Measurements from ENCODE around the gene SLC8A2. TPM values are rescaled to one million over a fixed set of nuclear protein-coding genes. Genes with fewer than 3 reads are reported as not detected.

Gene SLC8A2, protein sequence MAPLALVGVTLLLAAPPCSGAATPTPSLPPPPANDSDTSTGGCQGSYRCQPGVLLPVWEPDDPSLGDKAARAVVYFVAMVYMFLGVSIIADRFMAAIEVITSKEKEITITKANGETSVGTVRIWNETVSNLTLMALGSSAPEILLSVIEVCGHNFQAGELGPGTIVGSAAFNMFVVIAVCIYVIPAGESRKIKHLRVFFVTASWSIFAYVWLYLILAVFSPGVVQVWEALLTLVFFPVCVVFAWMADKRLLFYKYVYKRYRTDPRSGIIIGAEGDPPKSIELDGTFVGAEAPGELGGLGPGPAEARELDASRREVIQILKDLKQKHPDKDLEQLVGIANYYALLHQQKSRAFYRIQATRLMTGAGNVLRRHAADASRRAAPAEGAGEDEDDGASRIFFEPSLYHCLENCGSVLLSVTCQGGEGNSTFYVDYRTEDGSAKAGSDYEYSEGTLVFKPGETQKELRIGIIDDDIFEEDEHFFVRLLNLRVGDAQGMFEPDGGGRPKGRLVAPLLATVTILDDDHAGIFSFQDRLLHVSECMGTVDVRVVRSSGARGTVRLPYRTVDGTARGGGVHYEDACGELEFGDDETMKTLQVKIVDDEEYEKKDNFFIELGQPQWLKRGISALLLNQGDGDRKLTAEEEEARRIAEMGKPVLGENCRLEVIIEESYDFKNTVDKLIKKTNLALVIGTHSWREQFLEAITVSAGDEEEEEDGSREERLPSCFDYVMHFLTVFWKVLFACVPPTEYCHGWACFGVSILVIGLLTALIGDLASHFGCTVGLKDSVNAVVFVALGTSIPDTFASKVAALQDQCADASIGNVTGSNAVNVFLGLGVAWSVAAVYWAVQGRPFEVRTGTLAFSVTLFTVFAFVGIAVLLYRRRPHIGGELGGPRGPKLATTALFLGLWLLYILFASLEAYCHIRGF
- total RNA-seq, result not detected in 2 replicates

DNA sequence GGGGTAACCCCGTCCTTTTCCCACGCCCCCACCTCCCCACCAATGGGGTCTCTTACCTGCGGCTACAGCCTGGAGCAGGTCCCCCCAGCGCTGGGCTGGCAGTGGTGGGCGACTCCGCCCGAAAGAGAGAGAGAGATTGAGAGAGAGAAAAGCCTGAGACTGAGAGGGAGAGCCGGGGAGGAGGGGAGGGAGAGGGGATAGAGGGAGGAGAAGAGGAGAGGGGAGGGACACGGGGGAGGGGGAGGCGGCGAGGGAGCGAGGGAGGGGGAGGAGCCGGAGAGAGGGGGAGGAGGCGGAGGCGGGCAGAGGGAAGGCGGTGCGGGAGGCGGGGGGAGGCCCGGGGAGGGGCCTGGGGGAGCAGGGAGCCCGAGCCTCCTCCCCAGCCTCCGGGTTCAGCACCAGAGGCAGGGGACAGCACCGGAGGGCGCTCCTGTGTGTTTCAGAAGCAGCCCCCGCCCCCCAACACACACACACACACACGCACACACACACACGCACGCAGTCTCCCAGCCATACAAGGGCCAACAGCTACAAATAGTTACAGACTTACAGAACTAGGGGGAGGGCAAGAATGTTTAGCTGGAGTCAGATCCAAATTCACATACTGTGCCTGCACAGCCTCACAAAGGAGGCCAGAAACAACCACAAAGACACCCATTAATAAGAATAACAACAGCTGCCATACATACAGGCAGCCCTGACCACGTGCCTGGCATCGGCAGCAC is at the start of gene SLC8A2:
SLC8A2 (minus strand) TSS at position 161 of the 725 bp plus-strand sequence. CDS start 5,490 bp downstream, outside the sequence.

DNA sequence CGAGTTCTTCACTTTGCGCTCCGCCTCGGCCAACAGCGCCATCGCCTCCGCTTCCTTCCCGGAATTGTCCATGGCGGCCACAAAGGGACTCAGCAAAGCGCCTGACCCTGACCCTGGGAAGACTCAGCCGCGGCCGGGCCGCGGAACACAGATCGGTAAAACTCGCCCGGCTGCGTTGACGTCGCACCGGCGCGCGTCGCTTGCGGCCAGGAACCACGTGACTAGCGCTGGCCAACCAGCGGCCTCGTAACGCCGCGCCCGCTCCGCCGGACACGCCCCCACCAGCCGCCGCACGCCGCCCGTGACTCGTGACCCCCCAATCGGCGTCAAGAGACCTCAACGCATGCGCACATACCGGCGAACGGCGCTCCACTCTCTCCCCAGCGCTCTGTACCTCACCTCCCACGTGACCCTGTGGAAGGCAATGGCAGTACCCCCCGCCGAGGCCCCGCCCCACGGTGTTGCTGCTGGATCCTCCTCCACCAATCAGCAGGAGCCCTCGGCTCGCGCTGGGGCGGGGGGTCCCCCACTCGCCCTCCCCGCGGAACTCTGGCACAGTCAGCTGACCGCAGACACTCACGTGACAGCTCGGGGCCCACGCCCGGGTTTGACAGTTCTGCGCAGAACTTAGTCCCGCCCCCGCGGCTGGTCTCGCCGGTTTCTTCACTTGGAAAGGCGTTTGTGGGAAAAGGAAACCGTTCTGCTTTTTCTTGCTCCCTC is 43.3 kb upstream of the SLC8A2 start, which contains the start of gene NAPA:
NAPA (minus strand) TSS at position 195 of the 720 bp plus-strand sequence; CDS start at position 72, 123 bp downstream.

DNA sequence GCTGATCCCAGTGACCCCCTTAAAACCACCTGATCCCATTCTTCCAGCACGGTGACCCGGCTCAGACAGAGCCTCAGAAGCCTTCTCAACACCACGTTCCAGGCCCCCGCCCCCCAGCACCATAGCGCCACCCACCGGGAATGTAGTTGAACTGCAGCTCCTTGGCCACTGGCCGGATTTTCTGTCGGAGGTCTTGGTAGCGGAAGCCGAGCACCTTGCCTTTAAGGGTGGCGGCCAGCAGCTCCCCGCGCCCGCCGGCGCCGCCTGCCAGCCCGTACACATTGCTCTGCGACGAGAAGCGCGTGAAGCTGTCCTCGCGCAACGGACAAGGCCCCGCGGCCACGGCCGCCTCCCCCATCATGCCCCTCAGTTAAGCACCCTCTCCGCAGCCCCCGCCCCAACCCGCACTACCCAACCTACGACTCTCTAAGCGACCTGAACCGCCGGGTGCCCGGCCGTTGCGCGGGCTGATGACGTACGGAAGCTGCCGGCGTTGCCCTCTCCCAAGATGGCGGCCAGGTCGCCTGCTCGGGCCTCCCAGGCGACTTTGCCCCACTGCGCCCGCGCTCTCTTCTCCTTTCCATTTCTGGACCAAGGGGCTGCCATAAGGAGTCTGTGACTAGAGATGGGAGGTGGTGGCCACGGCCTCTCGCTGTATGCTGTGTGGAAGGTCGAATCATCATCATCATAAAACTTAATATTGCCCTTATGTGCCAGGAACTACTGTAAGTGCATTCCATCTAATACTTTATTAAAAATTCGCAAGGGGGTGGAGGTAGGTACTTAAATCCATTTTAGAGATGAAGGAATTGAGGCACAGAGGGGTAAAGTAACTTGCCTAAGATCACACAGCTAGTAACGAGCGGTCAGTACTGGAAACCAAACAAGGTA is 12.4 kb upstream of the SLC8A2 start, which contains the start of gene KPTN:
KPTN (minus strand) TSS at position 420 of the 891 bp plus-strand sequence; CDS start at position 361, 59 bp downstream.

DNA sequence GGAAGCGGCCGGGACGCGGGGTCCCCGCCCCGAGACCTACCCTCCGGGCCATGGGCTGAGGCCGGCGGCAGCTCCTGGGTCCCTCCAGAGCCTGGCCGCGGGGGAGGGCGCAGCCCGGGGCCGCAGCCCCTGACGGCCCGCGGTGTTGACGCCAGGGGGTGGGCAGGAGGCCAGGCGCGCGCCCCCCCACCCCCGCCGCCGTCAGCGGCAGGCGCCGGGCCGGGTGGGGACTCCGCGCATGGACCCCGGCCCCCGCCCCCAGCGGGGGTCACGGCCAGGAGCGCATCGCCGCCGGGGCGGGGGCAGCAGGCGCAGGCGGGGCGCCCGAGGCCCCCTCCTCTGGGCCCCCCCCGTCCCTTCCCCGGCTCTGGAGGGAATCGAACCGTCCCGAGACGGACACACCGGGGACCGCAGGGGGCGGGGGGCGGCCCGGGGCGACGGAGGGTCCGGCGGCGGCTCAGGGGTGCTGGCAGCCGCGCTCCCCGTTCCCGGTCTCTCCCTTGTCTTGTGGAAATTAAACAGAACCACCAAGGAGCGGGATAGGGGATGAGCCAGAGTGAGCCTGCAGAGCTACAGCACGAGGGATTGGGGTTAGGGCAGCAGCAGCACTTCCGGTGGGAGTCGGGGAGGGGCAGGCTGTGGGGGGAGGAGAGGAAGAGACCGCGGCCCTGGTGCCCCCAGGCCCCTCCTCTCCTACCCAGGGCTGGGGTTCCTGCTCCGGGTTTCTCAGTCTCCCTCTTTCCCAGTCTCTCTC is 52.5 kb downstream of the SLC8A2 start, which contains the start of gene MEIS3:
MEIS3 (minus strand) TSS at position 498 of the 754 bp plus-strand sequence; CDS start at position 52, 446 bp downstream.

Other genes starting within 250 kb of the SLC8A2 start
- gene BBC3, start 240.7 kb downstream of the SLC8A2 start, total RNA-seq, result 16.8 and 33.0 TPM in 2 replicates
- gene CCDC9, start 215.4 kb downstream of the SLC8A2 start, total RNA-seq, result 4.5 and 5.6 TPM in 2 replicates
- 0.48 and 0.65 TPM in 2 replicates for gene INAFM1, start 197.0 kb downstream of the SLC8A2 start, total RNA-seq
- not detected in 2 replicates for gene C5AR1, start 162.0 kb downstream of the SLC8A2 start, total RNA-seq
- gene C5AR2, start 139.7 kb downstream of the SLC8A2 start, total RNA-seq, result not detected in 2 replicates
- 13.7 and 16.7 TPM in 2 replicates for gene DHX34, start 122.6 kb downstream of the SLC8A2 start, total RNA-seq
- 0.29 TPM in 1 of 2 replicates, not detected in the other for gene MEIS3, start 52.4 kb downstream of the SLC8A2 start, total RNA-seq
- gene KPTN, start 12.3 kb upstream of the SLC8A2 start, total RNA-seq, result 4.3 and 5.6 TPM in 2 replicates
- 82.6 and 92.5 TPM in 2 replicates for gene NAPA, start 43.2 kb upstream of the SLC8A2 start, total RNA-seq
- 0.19 and 0.33 TPM in 2 replicates for gene ZNF541, start 101.3 kb upstream of the SLC8A2 start, total RNA-seq
- gene BICRA, start 137.2 kb upstream of the SLC8A2 start, total RNA-seq, result 7.5 and 12.7 TPM in 2 replicates
- 150 and 171 TPM in 2 replicates for gene EHD2, start 241.5 kb upstream of the SLC8A2 start, total RNA-seq

All from vein endothelial cell (primary cell).